ENCODE results near the gene TBC1D17. TPM values are rescaled to one million over a fixed set of nuclear protein-coding genes. Genes with fewer than 3 reads are reported as not detected.

TBC1D17 gene
- total RNA-seq, 3 donors from 2014 or later: 21.0 to 31.8 (median 30.4) TPM

GRCh38 chr19:49916839-49917733 is 39.6 kb downstream of the TBC1D17 start:
- TF ChIP-seq POLR2AphosphoS5 (IDR thresholded peaks at IDR 0.05): no peak
- TF ChIP-seq POLR2A (IDR thresholded peaks at IDR 0.05): no peak
- no peak for TF ChIP-seq CTCF (IDR thresholded peaks at IDR 0.05)
- no peak for DNase-seq (ENCODE audit: low spot score in 2 of 2)
- H3K4me1 ChIP-seq: no peaks in the 10 kb centered on the region
- intact Hi-C loops (cut with DNase I; ENCODE audit: low total_unique reads): no loop called here
- no peak overlapping the region for H3K27ac ChIP-seq
- no peaks in the 10 kb centered on the region for H3K27me3 ChIP-seq
- H3K4me3 ChIP-seq: no peak overlapping the region
- H3K36me3 ChIP-seq: no peaks in the 10 kb centered on the region
- no peaks in the 10 kb centered on the region for H3K9me3 ChIP-seq

GRCh38 chr19:49918089-49918488 is 40.6 kb downstream of the TBC1D17 start:
- no peaks in the 10 kb centered on the region for H3K27me3 ChIP-seq
- no peaks in the 10 kb centered on the region for H3K36me3 ChIP-seq
- DNase-seq (ENCODE audit: low spot score in 2 of 2): no peak
- no peaks in the 10 kb centered on the region for H3K9me3 ChIP-seq
- intact Hi-C loops (cut with DNase I; ENCODE audit: low total_unique reads): no loop called here
- H3K4me3 ChIP-seq: no peak overlapping the region
- no peak for TF ChIP-seq POLR2A (IDR thresholded peaks at IDR 0.05)
- TF ChIP-seq POLR2AphosphoS5 (IDR thresholded peaks at IDR 0.05): no peak
- no peak for TF ChIP-seq CTCF (IDR thresholded peaks at IDR 0.05)
- H3K4me1 ChIP-seq: no peaks in the 10 kb centered on the region
- H3K27ac ChIP-seq: no peak overlapping the region

GRCh38 chr19:49920624-49921363 is 43.3 kb downstream of the TBC1D17 start:
- TF ChIP-seq CTCF (IDR thresholded peaks at IDR 0.05): no peak
- no peak for TF ChIP-seq POLR2AphosphoS5 (IDR thresholded peaks at IDR 0.05)
- TF ChIP-seq POLR2A (IDR thresholded peaks at IDR 0.05): no peak
- H3K4me1 ChIP-seq: no peaks in the 10 kb centered on the region
- no peak for DNase-seq (ENCODE audit: low spot score in 2 of 2)
- intact Hi-C loops (cut with DNase I; ENCODE audit: low total_unique reads): no loop called here
- no peaks in the 10 kb centered on the region for H3K9me3 ChIP-seq
- H3K27me3 ChIP-seq: no peaks in the 10 kb centered on the region
- H3K27ac ChIP-seq: no peak overlapping the region
- H3K36me3 ChIP-seq: no peaks in the 10 kb centered on the region
- H3K4me3 ChIP-seq: no peak overlapping the region

- intact Hi-C loops (cut with DNase I; ENCODE audit: low total_unique reads): no loop called here
- TF ChIP-seq CTCF (IDR thresholded peaks at IDR 0.05) (no peak), POLR2AphosphoS5 (IDR thresholded peaks at IDR 0.05) (no peak), POLR2A (IDR thresholded peaks at IDR 0.05) (no peak)
- Histone ChIP-seq H3K27ac (no peak overlapping the region), H3K4me3 (no peak overlapping the region), H3K4me1 (peaks cover 0 to 2% of the 10 kb centered on the region in 2 donors), H3K36me3 (no peaks in the 10 kb centered on the region), H3K27me3 (no peaks in the 10 kb centered on the region), H3K9me3 (no peaks in the 10 kb centered on the region)
- no peak for DNase-seq (ENCODE audit: low spot score in 2 of 2)
Observed at GRCh38 chr19:49921871-49922795, 44.6 kb downstream of the TBC1D17 start.

Data from breast epithelium (tissue), 4 donors.